Panc1 (cell line): ENCODE data around the gene KIRREL3.

ENCODE experiments used
- CTCF ChIP-seq: fragments of 450-650 bp; IDR thresholded peaks from 2 replicates; pipeline ENCODE4 v1.5.1; 2017; ENCODE audit warnings: mild to moderate bottlenecking
- POLR2AphosphoS5 ChIP-seq: IDR thresholded peaks from 2 replicates; pipeline ENCODE4 v1.6.1; 2012; ENCODE audit warnings: mild to moderate bottlenecking, low read depth, low read length, moderate library complexity
- SIN3A ChIP-seq: IDR thresholded peaks from 2 replicates; pipeline ENCODE4 v1.6.1; 2012; ENCODE audit warnings: low read depth, mild to moderate bottlenecking, low read length, moderate library complexity, borderline replicate concordance; ENCODE audit not compliant: insufficient read depth

GRCh38 chr11:126478466-126478865 lies 522.1 kb downstream of the KIRREL3 start:
- TF ChIP-seq CTCF, result no peak
- no peak for TF ChIP-seq SIN3A
- TF ChIP-seq POLR2AphosphoS5, result no peak
